OCI-LY1 (cell line): ENCODE results near the gene AMIGO3.

ENCODE experiments used
- H2AFZ ChIP-seq: fragments of 200-600 bp; sonication (generic), shearing (Covaris generic); 2 replicates; pipeline ENCODE4 v1.6.0; 2014; ENCODE audit warnings: antibody characterized with exemption, mild to moderate bottlenecking, low read length
- H3F3A ChIP-seq: fragments of 200-600 bp; sonication (generic), shearing (Covaris generic); 2 replicates; pipeline ENCODE4 v1.6.0; 2014; ENCODE audit warnings: mild to moderate bottlenecking, antibody characterized with exemption, low read length, moderate library complexity; ENCODE audit not compliant: insufficient read depth
- H3K27ac ChIP-seq: fragments of 200-600 bp; sonication (generic); 2 replicates; pipeline ENCODE4 v1.5.1; 2014; ENCODE audit warnings: low read length, mixed run types, mild to moderate bottlenecking, low read depth; ENCODE audit not compliant: poor library complexity, severe bottlenecking
- H3K27me3 ChIP-seq: fragments of 200-600 bp; sonication (generic); 2 replicates; pipeline ENCODE4 v1.6.0; 2014; ENCODE audit warnings: antibody characterized with exemption, mild to moderate bottlenecking, low read length, moderate library complexity; ENCODE audit not compliant: insufficient read depth
- H3K36me3 ChIP-seq: fragments of 200-600 bp; sonication (generic); 2 replicates; pipeline ENCODE4 v1.6.1; 2014; ENCODE audit warnings: mild to moderate bottlenecking, antibody characterized with exemption, low read length, moderate library complexity, mixed read lengths; ENCODE audit not compliant: insufficient read depth
- H3K4me1 ChIP-seq: fragments of 200-600 bp; sonication (generic); 2 replicates; pipeline ENCODE4 v1.5.1; 2014; ENCODE audit warnings: mild to moderate bottlenecking, low read length, moderate library complexity; ENCODE audit not compliant: insufficient read depth, severe bottlenecking
- H3K4me2 ChIP-seq: fragments of 200-600 bp; sonication (generic), shearing (Covaris generic); 2 replicates; pipeline ENCODE4 v1.6.1; 2014; ENCODE audit warnings: low read length
- H3K4me3 ChIP-seq: fragments of 200-600 bp; sonication (generic); 2 replicates; pipeline ENCODE4 v1.5.1; 2014; ENCODE audit warnings: low read length, low read depth, mild to moderate bottlenecking, mixed read lengths; ENCODE audit not compliant: poor library complexity, severe bottlenecking
- H3K79me2 ChIP-seq: fragments of 200-600 bp; shearing (Covaris generic); 2 replicates; pipeline ENCODE4 v1.6.1; 2016; ENCODE audit warnings: mixed run types, low read length, mixed read lengths; ENCODE audit not compliant: insufficient read depth
- H3K9ac ChIP-seq: fragments of 200-600 bp; sonication (generic), shearing (Covaris generic); 2 replicates; pipeline ENCODE4 v1.6.1; 2014; ENCODE audit warnings: mild to moderate bottlenecking, low read length, mixed read lengths
- H3K9me2 ChIP-seq: fragments of 200-600 bp; sonication (generic), shearing (Covaris generic); 2 replicates; pipeline ENCODE4 v1.6.1; 2014; ENCODE audit warnings: low read depth, mild to moderate bottlenecking, low read length, mixed read lengths
- H3K9me3 ChIP-seq: fragments of 200-600 bp; shearing (Covaris generic); 2 replicates; pipeline ENCODE4 v1.6.1; 2014; ENCODE audit warnings: low read length, mixed read lengths
- H4K20me1 ChIP-seq: fragments of 200-600 bp; sonication (generic), shearing (Covaris generic); 2 replicates; pipeline ENCODE4 v1.6.0; 2016; ENCODE audit warnings: mild to moderate bottlenecking, low read length; ENCODE audit not compliant: insufficient read depth
- EZH2 ChIP-seq: fragments of 200-600 bp; sonication (generic), shearing (Covaris generic); IDR thresholded peaks from 2 replicates; pipeline ENCODE4 v1.8.0; 2017; ENCODE audit warnings: borderline replicate concordance, mixed run types, mild to moderate bottlenecking, antibody characterized with exemption, low read length, moderate library complexity, mixed read lengths
- TF ChIP-seq, protein P1 (sequence below): fragments of 200-600 bp; sonication (generic), shearing (Covaris generic); IDR thresholded peaks from 2 replicates; pipeline ENCODE4 v1.5.1; 2017; ENCODE audit warnings: mild to moderate bottlenecking, antibody characterized with exemption, low read length, moderate library complexity, mixed read lengths

Gene AMIGO3

GRCh38 chr3:49674497-49674983, 44.9 kb downstream of the AMIGO3 start:
- H3K36me3 ChIP-seq: peaks cover 40% of the 10 kb centered on the region
- no peaks in the 10 kb centered on the region for H4K20me1 ChIP-seq
- no peak overlapping the region for H3K27ac ChIP-seq
- H3K9me3 ChIP-seq: no peaks in the 10 kb centered on the region
- no peaks in the 10 kb centered on the region for H3F3A ChIP-seq
- peak overlapping the region; percentile 77 for H3K4me3 ChIP-seq
- H3K4me2 ChIP-seq: peak overlapping the region; percentile 78
- H3K79me2 ChIP-seq: no peaks in the 10 kb centered on the region
- H3K4me1 ChIP-seq: peaks cover 20% of the 10 kb centered on the region
- peak overlapping the region; percentile 87 for H3K9ac ChIP-seq
- H3K27me3 ChIP-seq: no peaks in the 10 kb centered on the region
- TF ChIP-seq, protein P1, sequence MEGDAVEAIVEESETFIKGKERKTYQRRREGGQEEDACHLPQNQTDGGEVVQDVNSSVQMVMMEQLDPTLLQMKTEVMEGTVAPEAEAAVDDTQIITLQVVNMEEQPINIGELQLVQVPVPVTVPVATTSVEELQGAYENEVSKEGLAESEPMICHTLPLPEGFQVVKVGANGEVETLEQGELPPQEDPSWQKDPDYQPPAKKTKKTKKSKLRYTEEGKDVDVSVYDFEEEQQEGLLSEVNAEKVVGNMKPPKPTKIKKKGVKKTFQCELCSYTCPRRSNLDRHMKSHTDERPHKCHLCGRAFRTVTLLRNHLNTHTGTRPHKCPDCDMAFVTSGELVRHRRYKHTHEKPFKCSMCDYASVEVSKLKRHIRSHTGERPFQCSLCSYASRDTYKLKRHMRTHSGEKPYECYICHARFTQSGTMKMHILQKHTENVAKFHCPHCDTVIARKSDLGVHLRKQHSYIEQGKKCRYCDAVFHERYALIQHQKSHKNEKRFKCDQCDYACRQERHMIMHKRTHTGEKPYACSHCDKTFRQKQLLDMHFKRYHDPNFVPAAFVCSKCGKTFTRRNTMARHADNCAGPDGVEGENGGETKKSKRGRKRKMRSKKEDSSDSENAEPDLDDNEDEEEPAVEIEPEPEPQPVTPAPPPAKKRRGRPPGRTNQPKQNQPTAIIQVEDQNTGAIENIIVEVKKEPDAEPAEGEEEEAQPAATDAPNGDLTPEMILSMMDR: no peak
- no peaks in the 10 kb centered on the region for H3K9me2 ChIP-seq
- no peak overlapping the region for H2AFZ ChIP-seq

- Histone ChIP-seq H3K36me3 (peaks cover 33% of the 10 kb centered on the region), H3K27ac (peak within 1 kb of the TSS; percentile 73), H3K27me3 (no peaks in the 10 kb centered on the region), H3K9ac (peak within 1 kb of the TSS; percentile 87), H2AFZ (no peak within 1 kb of the TSS), H3K9me2 (no peaks in the 10 kb centered on the region), H3K4me2 (peak within 1 kb of the TSS; percentile 78), H3K4me1 (peaks cover 20% of the 10 kb centered on the region), H4K20me1 (no peaks in the 10 kb centered on the region), H3F3A (no peaks in the 10 kb centered on the region), H3K79me2 (no peaks in the 10 kb centered on the region), H3K4me3 (peak within 1 kb of the TSS; percentile 77), H3K9me3 (no peaks in the 10 kb centered on the region)
- TF ChIP-seq EZH2: no peak
- TF ChIP-seq, protein P1: no peak
Measured at GRCh38 chr3:49673715-49674496, 45.6 kb downstream of the AMIGO3 start, which contains the start of gene APEH. TSS of gene APEH (plus strand) at chr3:49674351. CDS start at chr3:49674402, 51 bp downstream.

DNA sequence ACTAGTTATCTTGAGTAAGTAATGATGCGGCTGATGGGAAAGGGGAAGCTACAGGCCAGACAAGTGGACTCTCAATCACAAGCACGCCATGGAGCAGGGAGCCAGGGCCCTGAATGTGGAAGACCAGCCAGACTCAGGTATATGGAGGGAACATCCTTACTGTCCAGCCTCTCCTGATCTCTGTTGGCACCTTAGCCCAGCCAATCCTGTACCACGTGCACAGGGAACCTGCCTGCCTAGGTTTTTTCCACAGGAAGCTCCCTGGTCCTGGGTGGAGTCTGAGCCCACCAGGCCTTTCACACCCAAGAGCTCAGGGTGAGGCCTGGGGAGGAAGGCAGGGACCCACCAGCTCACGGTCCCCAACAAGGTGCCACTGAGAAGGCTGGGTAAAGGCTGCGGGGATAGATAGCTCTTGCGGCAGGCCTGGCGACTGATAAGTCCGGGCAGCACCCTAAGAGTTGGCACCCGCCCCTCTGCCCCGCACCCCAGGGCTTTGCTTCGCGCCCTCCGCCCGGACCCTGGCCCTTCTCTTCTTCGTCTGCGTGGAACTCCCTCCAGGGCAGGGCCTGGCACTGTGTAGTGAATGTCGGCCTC, 46.3 kb downstream of the AMIGO3 start:
- Histone ChIP-seq H3K4me3 (peak overlapping the region; percentile 77), H3K79me2 (no peaks in the 10 kb centered on the region), H3K4me1 (peaks cover 20% of the 10 kb centered on the region), H3K9me2 (no peaks in the 10 kb centered on the region), H4K20me1 (no peaks in the 10 kb centered on the region), H3K9ac (peak overlapping the region; percentile 87), H3K27me3 (no peaks in the 10 kb centered on the region), H3K27ac (peak overlapping the region; percentile 73), H3F3A (no peaks in the 10 kb centered on the region), H2AFZ (no peak overlapping the region), H3K36me3 (peaks cover 26% of the 10 kb centered on the region), H3K9me3 (no peaks in the 10 kb centered on the region), H3K4me2 (peak overlapping the region; percentile 78)
- TF ChIP-seq, protein P1: no peak
- TF ChIP-seq EZH2: no peak
